GM19324 (cell line): ENCODE results near the gene PHIP.
"Not testable (repeated sequence)": the region's sequence is repeated elsewhere in the genome, so short reads cannot be mapped to it uniquely, and the experiment has no call there.

Experiments
- ATAC-seq: cut with Tn5 transposase; IDR thresholded peaks from one replicate; pipeline ENCODE4 v1.9.1; 2021; ENCODE audit warnings: mild to moderate bottlenecking, moderate library complexity; ENCODE audit not compliant: unreplicated experiment, low FRiP score

Gene PHIP

DNA sequence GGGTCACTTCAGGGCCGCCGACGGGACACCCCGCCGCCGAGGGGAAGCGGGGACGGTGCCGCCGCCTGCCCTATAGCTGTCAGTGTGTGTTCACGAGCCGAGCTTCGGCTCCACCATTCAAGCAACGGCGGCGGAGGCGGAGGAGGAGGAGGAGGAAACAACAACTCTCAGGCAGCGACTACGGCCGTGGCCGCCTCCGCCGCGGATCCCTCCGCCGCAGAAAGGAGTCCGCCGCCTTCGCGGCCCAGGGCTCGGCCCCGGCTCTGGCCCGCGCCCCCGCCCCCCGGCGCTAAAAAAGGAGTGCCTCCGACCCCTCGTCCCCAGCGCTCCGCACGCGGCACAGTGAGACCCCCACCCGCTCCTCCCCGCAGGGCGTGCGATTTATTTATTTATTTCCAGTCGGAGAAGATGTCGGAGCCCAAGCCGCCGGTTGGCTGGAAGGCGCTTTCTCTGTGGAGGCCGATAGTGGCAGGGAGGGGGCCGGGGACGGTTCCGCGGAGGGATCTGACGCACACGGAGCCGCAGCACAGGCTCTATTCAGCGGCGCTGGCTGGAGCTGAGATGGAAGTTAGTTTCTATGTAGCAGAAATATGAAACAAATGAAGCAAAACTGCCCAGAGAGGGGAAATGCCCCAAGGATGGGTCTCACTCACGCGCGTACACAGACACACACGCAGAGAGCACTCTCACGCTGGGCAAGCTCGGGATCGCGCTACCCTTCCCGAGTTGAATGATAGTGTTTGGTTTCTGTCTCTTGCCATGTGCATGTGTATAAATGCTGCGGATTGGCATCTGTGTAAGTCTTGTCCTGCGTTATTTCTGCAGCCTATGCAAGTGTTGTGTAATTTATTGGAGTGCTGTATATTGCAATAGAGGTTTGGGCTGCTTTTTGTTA lies at the start of gene PHIP:
Gene PHIP (minus strand): TSS at position 180 of the 895 bp plus-strand sequence. CDS start 186 bp downstream, outside the sequence.
- peak; percentile 73 for ATAC-seq

DNA sequence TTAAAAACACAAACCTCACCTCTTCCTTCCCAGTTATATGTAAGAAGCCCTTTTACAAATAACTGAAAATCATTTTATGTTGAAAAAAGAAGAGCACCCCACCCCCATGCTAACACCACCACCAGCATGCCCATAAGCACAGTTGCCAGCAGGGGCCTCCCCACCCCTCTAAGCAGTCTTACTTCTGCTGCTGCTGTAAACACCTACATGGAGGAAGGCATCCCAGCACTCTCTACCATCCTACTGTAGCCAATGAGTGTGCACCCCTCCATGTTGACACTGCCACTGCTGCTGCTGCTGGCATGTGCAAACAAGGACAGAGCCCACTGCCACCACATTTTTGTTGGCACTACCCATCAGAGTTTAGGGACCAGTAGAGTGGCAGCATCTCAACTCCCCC lies 49.6 kb upstream of the PHIP start:
- ATAC-seq, result no peak

DNA sequence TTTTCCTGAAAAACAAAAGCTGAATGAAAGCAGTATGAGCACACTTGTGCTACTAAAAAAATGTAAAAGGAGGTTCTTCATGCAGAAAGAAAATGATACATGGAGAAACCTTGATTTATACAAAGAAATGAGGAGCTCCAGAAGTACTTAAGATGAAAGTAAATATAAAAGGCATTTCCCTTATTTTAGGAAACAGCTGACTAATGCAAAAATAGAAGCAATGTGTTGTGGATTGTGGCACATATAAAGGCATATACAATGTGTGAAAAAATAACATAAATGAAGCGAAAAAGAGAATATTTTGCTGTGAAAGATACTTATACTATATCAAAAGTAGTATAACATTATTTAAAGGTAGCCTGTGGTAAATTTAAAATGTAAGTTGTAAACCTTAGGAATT lies 41.2 kb upstream of the PHIP start:
- ATAC-seq, result no peak

DNA sequence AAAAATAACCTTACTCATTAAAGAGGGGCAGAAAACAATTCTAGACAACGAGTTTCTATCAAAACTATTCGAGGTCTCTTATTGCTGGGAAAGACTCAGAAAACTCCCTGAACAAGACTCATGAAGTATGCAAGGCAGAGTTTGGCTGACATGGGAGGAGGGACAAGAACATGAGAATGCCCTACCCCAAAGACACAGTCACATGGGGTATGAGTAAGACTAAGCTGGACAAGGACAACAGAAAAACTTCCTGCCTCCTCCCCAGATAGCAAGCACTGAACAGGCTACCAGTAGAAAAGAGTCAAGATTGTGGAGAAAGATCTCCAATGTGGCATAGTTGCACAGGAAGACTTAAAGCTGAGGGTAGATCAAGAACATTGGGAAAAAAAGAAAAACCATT lies 39.7 kb upstream of the PHIP start:
- no peak for ATAC-seq

DNA sequence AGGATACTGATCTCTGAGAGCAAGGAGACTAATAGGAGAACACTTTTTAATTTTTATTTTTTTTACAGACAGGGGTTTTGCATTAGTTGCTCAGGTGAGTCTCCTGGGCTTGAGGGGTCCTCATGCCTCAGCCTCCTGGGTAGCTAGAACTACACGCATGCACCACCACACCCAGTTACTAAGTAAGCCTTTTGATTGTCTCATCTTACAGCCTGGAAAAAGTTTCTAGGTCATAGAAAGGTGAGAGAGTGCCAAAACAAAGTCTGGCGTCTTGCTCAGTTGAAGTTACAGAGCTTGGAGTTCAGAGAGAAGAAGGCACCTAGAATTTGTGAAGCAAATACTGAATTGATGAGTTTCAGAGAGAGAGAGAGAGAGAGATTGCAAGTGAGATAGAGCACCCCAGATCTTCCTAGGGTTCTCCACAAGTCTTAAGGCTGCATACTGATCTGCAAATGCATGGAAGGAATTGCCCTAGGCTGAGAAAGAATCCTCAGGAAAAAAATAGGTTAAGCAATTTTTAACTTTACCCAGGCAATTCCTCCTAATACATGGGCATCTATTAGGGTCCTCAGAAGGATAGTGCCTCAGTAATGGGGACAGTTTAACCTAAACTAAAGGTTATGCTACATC lies 37.6 kb upstream of the PHIP start:
- ATAC-seq, result no peak

DNA sequence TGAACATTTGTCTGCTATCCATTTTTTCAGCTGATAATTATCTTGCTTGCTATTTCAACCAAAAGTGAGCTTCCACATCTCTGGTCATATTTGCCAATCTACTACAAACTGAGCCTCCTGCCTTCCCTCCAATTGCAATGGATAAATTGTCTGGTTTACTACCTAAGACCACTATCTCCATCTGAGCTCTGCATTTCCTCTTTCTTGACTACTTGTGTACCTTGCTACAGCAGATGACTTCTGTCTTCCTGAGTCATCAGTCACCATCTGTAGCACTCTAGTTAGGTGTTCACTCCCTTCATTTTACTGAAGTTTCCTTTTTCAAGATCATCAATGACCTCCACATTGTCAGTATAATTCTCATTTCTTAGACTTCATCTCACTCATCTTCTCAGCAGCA lies 33.5 kb upstream of the PHIP start:
- ATAC-seq, result no peak

DNA sequence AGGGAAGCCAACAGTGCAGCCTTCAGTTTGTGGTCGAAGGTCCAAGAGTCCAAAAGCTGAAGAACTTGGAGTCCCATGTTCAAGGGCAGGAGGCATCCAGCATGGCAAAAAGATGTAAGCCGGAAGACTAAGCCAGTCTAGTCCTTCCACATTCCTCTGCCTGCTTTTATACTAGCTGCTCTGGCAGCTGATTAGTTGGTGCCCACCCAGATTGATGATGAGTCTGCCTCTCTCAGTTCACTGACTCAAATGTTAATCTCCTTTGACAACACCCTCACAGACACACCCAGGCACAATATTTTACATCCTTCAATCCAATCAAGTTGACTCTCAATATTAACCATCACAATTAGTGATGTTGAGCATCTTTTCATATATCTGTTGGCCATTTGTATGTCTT lies 23.1 kb upstream of the PHIP start:
- ATAC-seq, result no peak

DNA sequence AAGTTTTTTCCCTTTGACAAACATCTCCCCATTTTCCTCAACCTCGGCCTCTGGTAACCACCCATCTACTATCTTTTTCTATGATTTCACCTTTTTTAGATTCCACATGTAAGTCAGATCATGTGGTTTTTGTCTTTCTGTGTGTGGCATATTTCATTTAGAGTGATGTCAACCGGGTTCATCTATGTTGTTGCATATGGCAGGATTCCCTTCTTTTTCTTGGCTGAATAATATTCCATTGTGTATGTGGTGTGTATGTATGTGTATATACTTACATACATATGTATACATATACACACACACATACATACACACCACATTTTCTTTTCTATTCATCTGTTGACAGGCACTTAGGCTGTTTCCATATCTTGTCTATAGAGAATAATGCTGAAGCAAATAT lies 22.2 kb upstream of the PHIP start:
- ATAC-seq, result no peak

DNA sequence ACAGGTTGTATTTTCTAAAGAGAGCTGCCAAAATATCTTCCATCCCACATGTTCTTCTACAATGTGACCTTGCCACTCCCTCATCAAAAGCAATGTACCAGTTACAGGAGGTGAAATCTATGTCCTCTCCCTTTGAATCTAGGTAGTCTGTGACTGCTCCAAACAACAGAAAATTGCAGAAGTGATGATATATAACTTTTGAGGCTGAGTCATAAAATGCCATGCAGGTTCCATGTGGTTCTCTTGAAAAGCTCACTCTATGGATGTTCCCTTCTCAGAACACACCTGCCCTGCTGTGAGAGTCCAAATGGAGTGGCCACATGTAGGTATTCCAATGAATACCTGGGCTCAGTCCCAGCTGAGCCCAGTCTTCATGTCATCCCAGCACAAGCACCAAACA lies 16.9 kb upstream of the PHIP start:
- ATAC-seq, result no peak

DNA sequence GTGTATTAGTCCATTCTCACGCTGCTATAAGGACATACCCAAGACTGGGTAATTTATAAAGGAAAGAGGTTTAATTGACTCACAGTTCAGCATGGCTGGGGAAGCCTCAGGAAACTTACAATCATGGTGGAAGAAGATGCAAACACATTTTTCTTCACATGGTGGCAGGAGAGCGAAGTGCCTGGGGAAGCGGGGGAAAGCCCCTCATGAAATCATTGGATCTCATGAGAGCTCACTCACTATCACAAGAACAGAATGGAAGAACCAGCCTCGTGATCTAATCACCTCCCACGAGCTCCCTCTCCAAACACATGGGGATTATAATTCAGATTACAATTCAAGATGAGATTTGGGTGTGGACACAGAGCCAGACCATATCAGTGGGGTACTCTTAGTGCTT lies 13.7 kb upstream of the PHIP start:
- ATAC-seq, result not testable (repeated sequence)

DNA sequence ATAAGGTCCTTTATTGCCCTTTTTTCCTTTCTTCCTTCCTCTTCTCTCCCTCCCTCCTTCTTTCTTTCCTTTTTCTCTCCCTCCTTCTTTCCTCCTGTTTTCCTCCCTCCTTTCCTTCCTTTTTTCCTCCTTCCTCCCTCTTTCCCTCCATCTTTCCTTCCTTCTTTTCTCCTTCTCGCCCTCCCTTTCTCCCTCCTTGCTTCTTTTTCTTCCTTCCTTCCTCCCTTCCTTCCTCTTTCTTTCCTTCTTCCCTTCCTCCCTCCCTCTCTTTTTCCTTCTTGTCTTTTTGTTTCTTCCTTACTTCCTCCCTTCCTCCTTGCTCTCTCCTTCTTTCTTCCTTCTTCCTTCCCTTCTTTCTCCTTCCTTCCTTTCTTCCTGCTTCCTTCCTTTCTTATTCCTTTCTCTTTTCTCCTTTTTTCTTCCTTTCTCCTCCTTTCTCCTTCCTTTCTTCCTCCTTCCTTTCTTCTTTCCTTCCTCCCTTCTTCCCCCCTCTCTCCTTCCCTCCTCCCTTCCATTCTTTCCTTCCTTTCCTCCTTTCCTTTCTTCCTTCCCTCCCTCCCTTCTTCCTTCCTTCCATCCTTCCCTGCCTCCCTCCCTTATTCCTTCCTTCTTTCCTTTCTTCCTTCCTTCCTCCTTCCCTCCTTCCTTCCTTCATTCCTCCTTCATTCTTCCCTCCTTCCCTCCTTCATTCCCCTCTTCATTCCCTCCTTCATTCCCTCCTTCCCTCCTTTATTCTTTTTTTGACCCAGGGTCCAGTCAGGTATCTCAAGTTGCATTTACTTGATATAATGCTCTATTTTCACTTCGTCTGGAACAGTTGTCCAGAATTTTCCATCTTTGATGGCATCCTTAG lies 11.7 kb upstream of the PHIP start:
- ATAC-seq, result no peak

DNA sequence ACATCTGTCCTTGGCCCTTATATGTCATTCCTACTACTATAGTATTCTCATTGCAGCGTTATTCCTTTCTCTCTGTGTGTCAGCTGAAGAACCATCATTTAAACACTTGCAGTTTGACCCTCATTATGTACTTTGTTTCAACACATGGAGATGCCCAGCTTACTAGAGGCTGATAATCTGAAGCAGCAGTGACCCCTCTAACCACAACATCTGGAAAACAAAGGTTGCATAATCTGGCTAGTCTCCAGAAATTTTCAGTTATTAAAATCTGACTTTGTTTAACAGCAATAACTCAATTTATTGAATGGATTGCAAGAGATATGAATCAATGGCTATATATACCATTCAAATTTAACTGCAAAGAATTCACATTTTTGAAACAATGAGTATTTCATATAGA lies 6.6 kb upstream of the PHIP start:
- ATAC-seq, result no peak

DNA sequence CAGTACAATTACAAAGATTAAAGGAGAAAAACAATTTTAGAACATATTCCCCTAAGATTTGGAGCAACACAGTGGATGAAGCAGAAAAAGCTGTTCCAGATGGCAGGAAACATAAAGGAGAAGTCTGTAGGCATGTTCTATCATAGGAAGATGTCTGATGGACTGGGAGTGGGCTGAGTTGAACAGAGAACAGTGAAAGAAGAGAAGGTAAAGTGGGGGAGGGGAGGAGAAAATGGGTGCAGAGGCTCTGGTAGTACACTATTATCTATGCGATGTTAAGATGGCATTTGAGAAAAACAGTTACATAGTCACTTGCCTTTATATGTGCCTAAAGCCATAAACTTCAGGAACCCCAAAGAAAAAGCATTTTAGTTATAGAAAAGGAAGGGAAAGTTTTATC lies 4.2 kb upstream of the PHIP start:
- ATAC-seq, result no peak

DNA sequence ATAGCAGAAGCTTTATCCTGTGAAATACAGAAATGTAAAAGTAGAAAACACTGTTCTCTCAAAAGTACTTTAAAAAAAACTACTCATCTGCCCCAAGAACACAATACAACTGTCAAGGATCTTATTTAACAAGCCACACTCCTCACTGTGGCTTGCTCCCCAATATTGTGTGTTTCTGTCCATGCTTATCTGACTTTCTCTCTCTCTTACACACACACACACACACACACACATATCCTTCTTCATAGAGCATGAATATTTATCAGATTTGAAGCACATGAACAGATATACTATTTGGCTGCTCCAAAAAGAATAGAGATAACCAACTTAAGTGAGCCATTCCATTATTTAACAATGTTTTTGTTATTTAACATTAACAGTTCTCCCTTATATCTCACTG lies 3.6 kb upstream of the PHIP start:
- ATAC-seq, result no peak

DNA sequence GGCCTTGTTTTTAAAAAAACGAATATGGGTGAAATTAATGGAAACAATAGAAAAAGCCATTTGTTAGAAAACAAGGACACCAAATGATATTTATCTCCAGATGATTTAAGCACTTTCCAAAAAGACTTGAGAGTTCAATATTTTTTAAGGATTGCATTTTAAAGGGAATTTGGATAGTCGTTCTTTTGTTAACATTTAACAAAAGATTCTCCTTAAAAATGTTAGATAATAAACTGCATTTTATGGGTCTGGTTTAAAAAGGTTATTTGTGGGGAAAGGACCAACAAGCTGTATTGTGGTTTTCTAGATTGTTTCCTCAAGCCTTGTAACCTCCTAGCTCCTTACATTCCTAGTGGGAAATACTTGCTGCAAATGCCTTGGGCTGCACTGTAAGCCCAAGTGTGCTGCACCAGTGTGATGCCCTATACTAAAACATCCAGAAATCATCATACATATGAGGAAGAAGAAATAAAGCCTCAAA lies 1.5 kb upstream of the PHIP start:
- ATAC-seq, result no peak

DNA sequence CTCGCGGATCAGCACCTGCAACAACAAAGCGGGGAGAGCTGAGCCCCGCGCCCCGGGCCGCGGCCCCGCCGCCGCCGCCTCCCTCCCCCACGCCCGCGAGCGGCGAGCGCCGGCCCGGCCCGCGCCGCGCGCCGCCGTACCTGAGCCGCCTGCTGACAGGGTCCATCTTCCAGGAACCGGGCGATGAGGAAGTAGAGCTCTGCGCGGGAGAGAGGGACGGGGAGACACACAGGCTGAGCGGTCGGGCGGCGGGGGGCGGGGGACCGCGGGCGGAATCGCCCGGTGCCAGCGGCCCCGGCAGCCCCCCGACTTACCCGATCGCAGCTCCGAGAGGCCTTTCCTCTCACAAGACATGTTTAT lies 359 bp downstream of the PHIP start:
- ATAC-seq, result peak; percentile 33

DNA sequence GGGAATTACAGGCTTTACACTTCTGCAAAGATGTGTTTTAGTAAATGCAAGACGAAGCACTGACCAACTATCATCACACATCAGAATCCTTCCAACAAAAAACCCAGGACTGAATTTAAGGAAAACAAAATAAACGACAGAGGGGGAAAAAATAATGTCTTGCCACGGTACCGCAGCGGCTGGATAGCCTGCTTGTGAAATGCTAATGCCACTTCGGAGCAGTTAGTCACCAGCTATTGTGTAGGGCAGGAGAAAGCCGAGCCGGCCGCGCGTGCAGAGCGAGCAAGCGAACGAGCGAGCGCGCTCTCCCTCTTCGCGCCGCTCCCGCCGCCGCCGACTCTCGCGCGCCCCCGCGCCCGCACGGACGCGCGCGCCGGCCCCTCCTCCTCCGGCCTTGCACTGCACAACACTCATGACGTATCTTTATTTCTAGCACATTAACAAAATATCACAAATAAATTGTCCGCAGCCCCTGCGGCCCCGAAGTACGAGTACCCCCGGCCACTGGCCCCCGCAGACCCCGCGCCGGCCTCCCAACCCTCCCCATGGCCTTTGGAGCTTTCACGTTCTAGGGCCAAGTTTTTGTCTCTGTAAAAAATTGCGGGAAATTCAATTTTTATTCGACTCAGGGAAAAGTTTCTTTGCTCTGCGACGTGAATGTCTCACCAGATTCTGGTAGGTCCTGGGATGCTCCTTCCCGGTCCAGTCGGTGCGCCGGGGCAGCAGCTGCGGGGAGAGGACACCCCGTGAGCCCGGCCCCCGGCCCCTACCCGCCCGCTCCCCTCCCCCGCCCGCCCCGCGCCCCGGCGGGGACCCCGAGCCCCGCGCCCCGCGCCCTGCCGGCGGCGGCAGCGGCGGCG lies 1.0 kb downstream of the PHIP start:
- ATAC-seq, result peak; percentile 47

DNA sequence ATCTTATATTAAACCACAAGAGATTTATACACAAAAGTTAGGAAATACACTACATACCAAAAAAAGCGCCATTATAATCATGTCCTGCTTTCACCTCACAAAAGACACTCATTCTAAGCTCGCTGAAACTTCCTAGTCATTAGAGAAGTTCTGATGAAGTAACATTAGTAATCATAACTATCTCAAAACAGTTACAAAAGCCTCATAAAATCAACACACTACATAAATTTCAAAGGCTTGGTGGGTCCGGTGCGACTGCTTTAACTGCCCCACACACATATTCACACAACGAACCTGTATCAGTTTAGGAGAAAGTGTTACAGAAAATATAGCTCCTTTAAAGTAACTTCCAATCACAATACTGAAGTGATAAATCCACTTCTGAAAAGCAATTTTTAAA lies 1.9 kb downstream of the PHIP start:
- no peak for ATAC-seq

DNA sequence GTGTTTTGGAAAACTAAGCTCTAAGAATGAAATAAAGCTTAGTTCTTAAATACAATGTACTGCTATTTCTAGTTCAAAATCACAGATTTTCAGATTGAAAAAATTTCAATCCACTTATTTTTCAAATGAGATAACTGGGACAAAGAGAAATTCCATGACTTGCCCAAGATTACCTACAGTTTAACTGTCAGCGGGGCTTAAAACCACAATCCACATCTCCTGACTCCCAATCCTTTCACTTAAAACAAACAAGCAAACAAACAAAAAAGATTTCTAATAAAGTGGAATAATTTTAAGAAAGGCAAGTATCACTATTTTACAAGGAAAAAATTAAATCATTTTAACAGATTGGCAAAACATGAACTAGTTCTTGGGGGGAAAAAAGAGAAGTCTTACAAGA lies 4.2 kb downstream of the PHIP start:
- no peak for ATAC-seq

DNA sequence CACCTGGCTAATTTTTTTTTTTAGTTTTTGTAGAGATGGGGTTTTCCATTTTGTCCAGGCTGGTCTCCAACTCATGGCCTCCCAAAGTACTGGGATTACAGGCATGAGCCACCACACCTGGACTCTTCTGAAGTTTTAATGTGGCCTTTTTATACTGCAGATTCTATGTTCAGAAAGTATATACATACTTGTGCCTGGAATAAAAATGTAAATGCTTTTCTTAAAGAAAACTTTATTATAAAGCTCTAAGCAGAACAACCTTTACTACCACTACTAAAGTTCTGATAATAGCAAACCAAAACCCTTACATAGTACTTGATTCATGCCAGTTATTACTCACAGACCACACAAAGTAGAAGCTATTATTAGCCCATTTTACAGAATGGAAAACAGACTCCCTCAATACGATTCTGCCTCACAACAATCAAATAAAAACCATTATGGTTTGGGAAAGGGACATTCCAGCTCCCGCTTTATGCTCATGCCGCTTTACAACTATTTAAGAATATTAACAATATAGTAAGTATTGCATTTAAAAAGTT lies 5.3 kb downstream of the PHIP start:
- ATAC-seq, result no peak
